HEK293 (cell line): ENCODE measurements around the gene UBE3C.

ENCODE experiments used
- ATF2 ChIP-seq: fragments of 450-650 bp; formaldehyde crosslinking; IDR thresholded peaks from 2 replicates; pipeline ENCODE4 v1.5.1; 2016; ENCODE audit warnings: missing biosample characterization, missing genetic modification characterization, low read depth
- CTCF ChIP-seq: fragments of 450-650 bp; formaldehyde crosslinking; IDR thresholded peaks from 2 replicates; pipeline ENCODE4 v1.5.1; 2016; ENCODE audit warnings: missing biosample characterization, missing genetic modification characterization
- PRDM4 ChIP-seq: fragments of 450-650 bp; formaldehyde crosslinking; IDR thresholded peaks from 2 replicates; pipeline ENCODE4 v1.5.1; 2017; ENCODE audit warnings: missing biosample characterization, missing genetic modification characterization
- SP2 ChIP-seq: fragments of 450-650 bp; formaldehyde crosslinking; IDR thresholded peaks from 2 replicates; pipeline ENCODE4 v1.5.1; 2016; ENCODE audit warnings: missing biosample characterization, missing genetic modification characterization
- ZBTB1 ChIP-seq: fragments of 450-650 bp; formaldehyde crosslinking; IDR thresholded peaks from 2 replicates; pipeline ENCODE4 v1.5.1; 2016; ENCODE audit warnings: missing biosample characterization, missing genetic modification characterization
- ZBTB20 ChIP-seq: fragments of 450-650 bp; formaldehyde crosslinking; IDR thresholded peaks from 2 replicates; pipeline ENCODE4 v1.5.1; 2016; ENCODE audit warnings: missing biosample characterization, missing genetic modification characterization
- ZFP3 ChIP-seq: fragments of 450-650 bp; formaldehyde crosslinking; IDR thresholded peaks from 2 replicates; pipeline ENCODE4 v1.5.1; 2016; ENCODE audit warnings: low read depth, missing biosample characterization, missing genetic modification characterization
- ZNF138 ChIP-seq: fragments of 450-650 bp; formaldehyde crosslinking; IDR thresholded peaks from 2 replicates; pipeline ENCODE4 v1.5.1; 2016; ENCODE audit warnings: missing biosample characterization, missing genetic modification characterization, borderline replicate concordance
- ZNF530 ChIP-seq: fragments of 450-650 bp; formaldehyde crosslinking; IDR thresholded peaks from 2 replicates; pipeline ENCODE4 v1.5.1; 2016; ENCODE audit warnings: low read depth, missing biosample characterization, missing genetic modification characterization
- ZNF555 ChIP-seq: fragments of 450-650 bp; formaldehyde crosslinking; conservative IDR thresholded peaks from 2 replicates; pipeline ENCODE4 v1.5.1; 2017; ENCODE audit warnings: missing biosample characterization, mild to moderate bottlenecking, missing genetic modification characterization, inconsistent platforms
- ZNF843 ChIP-seq: fragments of 450-650 bp; formaldehyde crosslinking; IDR thresholded peaks from 2 replicates; pipeline ENCODE4 v1.5.1; 2016; ENCODE audit warnings: missing biosample characterization, missing genetic modification characterization
- ZSCAN18 ChIP-seq: fragments of 450-650 bp; formaldehyde crosslinking; IDR thresholded peaks from 2 replicates; pipeline ENCODE4 v1.5.1; 2016; ENCODE audit warnings: missing biosample characterization, missing genetic modification characterization
- ZSCAN5A ChIP-seq: fragments of 450-650 bp; formaldehyde crosslinking; IDR thresholded peaks from 2 replicates; pipeline ENCODE4 v1.5.1; 2016; ENCODE audit warnings: missing biosample characterization, missing genetic modification characterization

- no peak for TF ChIP-seq ZSCAN18 (tag by site-specific recombination)
- no peak for TF ChIP-seq ZNF530 (tag by site-specific recombination)
- no peak for TF ChIP-seq CTCF (tag by site-specific recombination)
- no peak for TF ChIP-seq ZNF555 (tag by site-specific recombination)
- TF ChIP-seq SP2 (tag by site-specific recombination), result no peak
- no peak for TF ChIP-seq ZNF138 (tag by site-specific recombination)
- no peak for TF ChIP-seq ZNF843 (tag by site-specific recombination)
- TF ChIP-seq ZBTB20, result no peak
- TF ChIP-seq ATF2 (tag by site-specific recombination), result no peak
- no peak for TF ChIP-seq ZBTB1 (tag by site-specific recombination)
- no peak for TF ChIP-seq PRDM4 (tag by site-specific recombination)
- no peak for TF ChIP-seq ZFP3 (tag by site-specific recombination)
- no peak for TF ChIP-seq ZSCAN5A (tag by site-specific recombination)
Measured at GRCh38 chr7:157089100-157089610, 49.6 kb upstream of the UBE3C start.
